T follicular helper cell (primary cell): Measurements from ENCODE around the gene SGMS1.
"Not testable (repeated sequence)": the region's sequence is repeated elsewhere in the genome, so short reads cannot be mapped to it uniquely, and the experiment has no call there.

Source experiments
- DNase-seq: peaks from one replicate; pipeline ENCODE4 v3.0.0-alpha.2; 2020; ENCODE audit warnings: low read depth

The SGMS1 gene

GRCh38 chr10:50556237-50557120 lies 67.3 kb downstream of the SGMS1 start:
- DNase-seq, result no peak

GRCh38 chr10:50554995-50555568 lies 68.7 kb downstream of the SGMS1 start:
- no peak for DNase-seq

- DNase-seq, result no peak
Observed at GRCh38 chr10:50554376-50554994, 69.3 kb downstream of the SGMS1 start.

GRCh38 chr10:50552771-50553535 lies 70.8 kb downstream of the SGMS1 start:
- DNase-seq, result no peak

GRCh38 chr10:50552308-50552707 lies 71.4 kb downstream of the SGMS1 start:
- DNase-seq, result no peak

- DNase-seq, result no peak
Observed at GRCh38 chr10:50551894-50552293, 71.9 kb downstream of the SGMS1 start.

- no peak for DNase-seq
Observed at GRCh38 chr10:50550291-50550839, 73.4 kb downstream of the SGMS1 start.

- DNase-seq, result not testable (repeated sequence)
Observed at GRCh38 chr10:50549186-50549585, 74.6 kb downstream of the SGMS1 start.

- DNase-seq, result not testable (repeated sequence)
Observed at GRCh38 chr10:50548481-50548880, 75.3 kb downstream of the SGMS1 start.

- not testable (repeated sequence) for DNase-seq
Observed at GRCh38 chr10:50546287-50546686, 77.5 kb downstream of the SGMS1 start.

- DNase-seq, result no peak
Observed at GRCh38 chr10:50545846-50546245, 77.9 kb downstream of the SGMS1 start.

GRCh38 chr10:50544857-50545429 lies 78.8 kb downstream of the SGMS1 start:
- DNase-seq, result no peak

- DNase-seq, result no peak
Observed at GRCh38 chr10:50544095-50544856, 79.5 kb downstream of the SGMS1 start.

- DNase-seq, result no peak
Observed at GRCh38 chr10:50542871-50543270, 80.9 kb downstream of the SGMS1 start.

- no peak for DNase-seq
Observed at GRCh38 chr10:50541921-50542320, 81.8 kb downstream of the SGMS1 start.

GRCh38 chr10:50541317-50541716 lies 82.4 kb downstream of the SGMS1 start:
- DNase-seq, result no peak

GRCh38 chr10:50540826-50541122 lies 83.0 kb downstream of the SGMS1 start:
- no peak for DNase-seq

GRCh38 chr10:50540069-50540825 lies 83.5 kb downstream of the SGMS1 start:
- no peak for DNase-seq

GRCh38 chr10:50538555-50539398 lies 85.0 kb downstream of the SGMS1 start:
- DNase-seq, result no peak
